ENCODE results near the gene RIPK3.

DNA sequence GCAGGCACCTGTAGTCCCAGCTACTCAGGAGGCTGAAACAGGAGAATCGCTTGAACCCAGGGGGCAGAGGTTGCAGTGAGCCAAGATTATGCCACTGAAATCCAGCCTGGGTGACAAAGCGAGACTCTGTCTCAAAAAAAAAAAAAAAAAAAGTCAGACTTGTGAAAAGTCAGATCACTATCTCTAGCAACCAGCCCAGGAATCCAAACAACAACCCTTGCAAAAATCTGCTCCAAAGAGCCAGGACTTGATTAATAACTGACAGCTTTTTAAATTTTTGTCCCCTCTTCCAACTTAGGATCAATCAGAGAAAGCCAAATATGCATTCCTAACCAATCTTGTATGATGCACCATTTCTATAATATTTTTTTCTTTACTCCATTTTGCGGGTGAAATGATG lies 20.5 kb upstream of the RIPK3 start:
- TF ChIP-seq POLR2A (IDR thresholded peaks at IDR 0.05), result no peak
- TF ChIP-seq, protein P1, sequence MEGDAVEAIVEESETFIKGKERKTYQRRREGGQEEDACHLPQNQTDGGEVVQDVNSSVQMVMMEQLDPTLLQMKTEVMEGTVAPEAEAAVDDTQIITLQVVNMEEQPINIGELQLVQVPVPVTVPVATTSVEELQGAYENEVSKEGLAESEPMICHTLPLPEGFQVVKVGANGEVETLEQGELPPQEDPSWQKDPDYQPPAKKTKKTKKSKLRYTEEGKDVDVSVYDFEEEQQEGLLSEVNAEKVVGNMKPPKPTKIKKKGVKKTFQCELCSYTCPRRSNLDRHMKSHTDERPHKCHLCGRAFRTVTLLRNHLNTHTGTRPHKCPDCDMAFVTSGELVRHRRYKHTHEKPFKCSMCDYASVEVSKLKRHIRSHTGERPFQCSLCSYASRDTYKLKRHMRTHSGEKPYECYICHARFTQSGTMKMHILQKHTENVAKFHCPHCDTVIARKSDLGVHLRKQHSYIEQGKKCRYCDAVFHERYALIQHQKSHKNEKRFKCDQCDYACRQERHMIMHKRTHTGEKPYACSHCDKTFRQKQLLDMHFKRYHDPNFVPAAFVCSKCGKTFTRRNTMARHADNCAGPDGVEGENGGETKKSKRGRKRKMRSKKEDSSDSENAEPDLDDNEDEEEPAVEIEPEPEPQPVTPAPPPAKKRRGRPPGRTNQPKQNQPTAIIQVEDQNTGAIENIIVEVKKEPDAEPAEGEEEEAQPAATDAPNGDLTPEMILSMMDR (IDR thresholded peaks at IDR 0.05), result no peak

Data from prostate gland (tissue), 2 donors.